Choroid plexus epithelial cell (primary cell): ENCODE data around the gene TMCC3.
A peak's percentile ranks its signal among the peaks of the same experiment; 100 is the strongest.

Experiments
- DNase-seq: peaks from one replicate; pipeline ENCODE4 v3.0.0-alpha.2; 2010; ENCODE audit warnings: low read depth
- H3K4me3 ChIP-seq: 2 replicates; pipeline ENCODE4 v1.5.1; 2011; ENCODE audit warnings: low read depth, mild to moderate bottlenecking, control low read depth, low read length, moderate library complexity
- TF ChIP-seq, protein P1 (sequence below): conservative IDR thresholded peaks from 2 replicates; pipeline ENCODE4 v1.5.1; 2011; ENCODE audit warnings: low read depth, mild to moderate bottlenecking, control low read depth, inconsistent platforms, low read length, moderate library complexity

TMCC3 gene

DNA sequence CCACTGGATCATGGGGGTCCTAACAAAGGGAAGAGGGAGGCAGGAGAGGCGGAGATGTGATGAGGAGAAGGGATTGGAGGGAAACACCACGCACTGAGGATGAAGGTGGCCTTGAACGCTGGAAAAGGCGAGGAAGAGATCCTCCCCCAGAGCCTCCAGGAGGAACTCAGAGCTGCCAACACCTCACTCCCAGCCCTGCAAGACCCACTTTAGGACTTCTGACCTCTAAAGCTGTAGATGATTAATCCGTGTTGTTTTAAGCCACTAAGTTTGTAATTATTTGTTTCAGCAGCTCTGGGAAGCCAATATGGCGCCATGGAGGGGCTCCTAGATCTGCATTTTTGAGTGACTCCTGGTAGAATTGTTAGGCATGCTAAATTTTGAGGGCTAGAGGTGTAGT, 116.1 kb downstream of the TMCC3 start:
- TF ChIP-seq, protein P1, sequence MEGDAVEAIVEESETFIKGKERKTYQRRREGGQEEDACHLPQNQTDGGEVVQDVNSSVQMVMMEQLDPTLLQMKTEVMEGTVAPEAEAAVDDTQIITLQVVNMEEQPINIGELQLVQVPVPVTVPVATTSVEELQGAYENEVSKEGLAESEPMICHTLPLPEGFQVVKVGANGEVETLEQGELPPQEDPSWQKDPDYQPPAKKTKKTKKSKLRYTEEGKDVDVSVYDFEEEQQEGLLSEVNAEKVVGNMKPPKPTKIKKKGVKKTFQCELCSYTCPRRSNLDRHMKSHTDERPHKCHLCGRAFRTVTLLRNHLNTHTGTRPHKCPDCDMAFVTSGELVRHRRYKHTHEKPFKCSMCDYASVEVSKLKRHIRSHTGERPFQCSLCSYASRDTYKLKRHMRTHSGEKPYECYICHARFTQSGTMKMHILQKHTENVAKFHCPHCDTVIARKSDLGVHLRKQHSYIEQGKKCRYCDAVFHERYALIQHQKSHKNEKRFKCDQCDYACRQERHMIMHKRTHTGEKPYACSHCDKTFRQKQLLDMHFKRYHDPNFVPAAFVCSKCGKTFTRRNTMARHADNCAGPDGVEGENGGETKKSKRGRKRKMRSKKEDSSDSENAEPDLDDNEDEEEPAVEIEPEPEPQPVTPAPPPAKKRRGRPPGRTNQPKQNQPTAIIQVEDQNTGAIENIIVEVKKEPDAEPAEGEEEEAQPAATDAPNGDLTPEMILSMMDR = no peak
- no peak for DNase-seq
- no peak overlapping the region for H3K4me3 ChIP-seq

DNA sequence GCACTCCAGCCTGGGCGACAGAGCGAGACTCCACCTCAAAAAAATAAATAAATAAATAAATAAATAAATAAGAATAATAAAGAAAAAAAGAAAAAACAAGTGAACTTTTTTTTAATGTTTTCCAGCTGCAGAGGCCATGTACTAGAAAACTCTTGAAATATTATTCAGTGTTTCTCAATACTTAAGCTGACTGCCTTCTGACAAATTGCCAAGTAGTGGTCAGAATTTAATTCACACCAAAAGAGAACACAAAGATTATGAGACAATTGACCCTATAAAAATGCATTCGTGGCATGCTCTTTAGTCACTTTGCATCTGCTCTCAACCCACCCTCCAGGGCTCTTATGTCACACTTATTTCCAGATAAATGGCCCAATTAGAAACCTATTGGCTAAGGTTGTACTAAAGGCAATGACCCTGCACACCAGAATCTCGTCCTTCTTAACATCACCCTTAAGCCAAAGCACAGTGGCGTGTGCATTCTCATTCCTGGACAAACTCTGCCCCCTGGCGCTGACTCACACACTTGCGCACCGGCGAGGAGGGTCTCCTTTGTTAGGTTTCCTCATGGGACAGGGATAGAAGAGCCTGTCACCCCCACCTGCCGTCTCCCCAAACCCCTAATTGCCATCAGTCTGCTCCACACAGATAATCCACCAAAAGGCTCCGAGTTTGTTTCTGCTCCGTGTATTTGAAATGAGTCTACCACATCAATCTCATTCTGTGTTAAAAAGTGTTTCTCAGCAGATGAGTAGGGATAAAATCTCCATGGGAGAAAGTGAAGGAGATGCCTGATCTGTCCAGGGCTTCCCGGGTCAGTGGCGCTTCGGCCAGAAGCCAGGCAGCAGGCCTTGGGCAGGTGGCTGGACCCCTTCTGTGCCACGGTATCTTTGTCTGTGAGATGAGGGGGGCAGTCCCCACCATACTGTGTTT, 117.6 kb downstream of the TMCC3 start:
- TF ChIP-seq, protein P1 = peak; percentile 91
- no peak overlapping the region for H3K4me3 ChIP-seq
- DNase-seq = peak; percentile 82

DNA sequence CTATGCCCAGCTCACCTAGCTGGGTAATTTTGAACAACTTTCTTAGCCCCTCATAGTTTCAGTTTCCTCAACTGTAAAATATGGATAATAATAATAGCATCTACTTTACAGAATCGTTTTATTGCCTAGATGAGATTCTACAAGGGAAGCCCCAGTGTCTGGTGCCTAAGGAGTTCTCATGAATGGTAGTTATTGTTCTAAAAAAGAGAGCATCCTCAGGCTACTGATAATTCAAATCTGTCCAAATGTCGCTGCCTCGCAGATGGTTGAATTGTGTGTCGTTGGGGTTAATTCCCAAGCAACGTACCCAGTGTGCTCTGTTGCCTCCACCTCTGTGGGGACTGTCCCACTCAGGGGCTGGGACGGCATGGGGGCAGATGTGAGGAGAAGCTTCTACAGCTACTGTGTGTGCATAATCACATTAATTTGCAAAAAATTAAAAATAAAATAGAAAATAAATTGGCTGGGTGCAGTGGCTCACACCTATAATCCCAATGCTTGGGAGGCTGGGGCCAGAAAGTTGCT, 119.1 kb downstream of the TMCC3 start:
- TF ChIP-seq, protein P1 = no peak
- DNase-seq = no peak
- H3K4me3 ChIP-seq = no peak overlapping the region

DNA sequence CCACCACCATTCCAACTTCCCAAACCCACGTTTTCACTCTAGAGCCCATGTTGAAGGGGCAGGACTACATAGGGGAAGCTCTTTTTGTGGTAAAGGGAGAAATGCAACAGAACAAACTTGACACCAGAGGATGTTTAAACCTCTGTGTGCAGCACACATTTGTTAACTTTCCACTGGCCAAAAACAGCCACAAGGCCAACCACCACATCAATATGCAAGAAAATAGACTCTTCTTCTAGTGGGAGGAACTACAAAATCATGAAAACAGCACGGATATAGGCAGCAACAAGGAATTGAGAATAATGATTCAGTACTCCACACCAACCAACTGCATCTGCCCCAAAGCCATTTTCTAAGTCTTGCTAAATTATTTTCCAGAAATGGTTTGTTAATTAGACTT, 124.4 kb downstream of the TMCC3 start:
- TF ChIP-seq, protein P1 = no peak
- no peak for DNase-seq
- no peak overlapping the region for H3K4me3 ChIP-seq
